Activated CD4-positive, alpha-beta T cell treated with anti-CD3 and anti-CD28 coated beads for 1 hour (primary cell): Measurements from ENCODE around the gene OR4D11.
"Not testable (repeated sequence)": the region's sequence is repeated elsewhere in the genome, so short reads cannot be mapped to it uniquely, and the experiment has no call there.

Experiments
- DNase-seq: peaks from one replicate; pipeline ENCODE4 v3.0.0-alpha.2; 2020

Gene OR4D11

DNA sequence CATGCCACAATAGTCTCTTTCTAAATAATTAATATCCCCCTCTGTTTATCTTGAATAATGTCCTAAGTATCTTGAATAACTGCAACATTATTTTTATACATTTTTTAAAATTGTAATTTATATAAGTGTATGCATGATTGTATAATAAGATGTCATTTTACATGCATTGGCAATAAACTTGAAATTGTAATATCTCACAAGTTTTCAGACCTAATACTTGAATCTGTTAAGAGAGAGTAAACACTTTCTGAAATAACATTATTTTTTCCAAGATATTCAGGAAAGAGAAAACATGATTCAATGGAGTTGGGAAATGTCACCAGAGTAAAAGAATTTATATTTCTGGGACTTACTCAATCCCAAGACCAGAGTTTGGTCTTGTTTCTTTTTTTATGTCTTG is at the start of gene OR4D11:
Gene OR4D11, plus strand, starts transcription at position 301 of the 400 bp plus-strand sequence. Its CDS starts 0 bp downstream, at position 301.
- no peak for DNase-seq

DNA sequence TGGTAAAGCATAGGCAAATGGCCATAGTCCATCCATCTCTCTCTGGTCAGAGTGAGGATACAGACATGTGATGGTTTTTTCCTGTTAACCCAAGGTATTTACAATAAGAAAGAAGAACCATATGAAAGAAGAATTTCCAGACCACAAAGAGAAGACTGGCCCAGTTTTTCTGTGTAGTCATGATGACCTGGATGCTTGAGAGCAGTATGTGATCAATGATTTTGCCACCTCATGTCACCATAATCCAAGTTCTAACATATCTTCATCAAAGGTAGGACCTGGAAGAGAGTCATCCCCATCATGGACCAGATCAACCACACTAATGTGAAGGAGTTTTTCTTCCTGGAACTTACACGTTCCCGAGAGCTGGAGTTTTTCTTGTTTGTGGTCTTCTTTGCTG is 46.7 kb upstream of the OR4D11 start, which contains the start of gene OR4D6:
Gene OR4D6, plus strand, starts transcription at position 301 of the 400 bp plus-strand sequence. Its CDS starts 0 bp downstream, at position 301.
- DNase-seq: no peak

DNA sequence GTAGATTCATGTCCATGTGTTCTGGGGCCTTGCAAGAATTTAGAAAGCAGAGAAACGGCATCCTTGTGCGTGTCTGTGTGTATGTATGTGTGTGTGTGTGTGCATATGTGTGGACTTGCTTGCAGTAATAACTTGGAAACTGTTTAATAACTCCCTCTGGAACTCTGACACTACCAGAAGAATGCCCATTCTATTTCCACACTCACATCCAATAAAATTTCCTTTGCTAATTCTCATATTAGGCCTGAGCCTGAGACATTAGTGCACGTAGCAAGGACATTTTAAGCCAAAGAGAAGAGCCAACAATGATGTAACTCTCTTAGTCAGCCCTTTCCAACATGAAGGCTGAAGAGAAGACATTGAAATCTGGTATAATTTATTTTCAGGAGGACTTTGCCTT is 43.5 kb upstream of the OR4D11 start:
- no peak for DNase-seq

DNA sequence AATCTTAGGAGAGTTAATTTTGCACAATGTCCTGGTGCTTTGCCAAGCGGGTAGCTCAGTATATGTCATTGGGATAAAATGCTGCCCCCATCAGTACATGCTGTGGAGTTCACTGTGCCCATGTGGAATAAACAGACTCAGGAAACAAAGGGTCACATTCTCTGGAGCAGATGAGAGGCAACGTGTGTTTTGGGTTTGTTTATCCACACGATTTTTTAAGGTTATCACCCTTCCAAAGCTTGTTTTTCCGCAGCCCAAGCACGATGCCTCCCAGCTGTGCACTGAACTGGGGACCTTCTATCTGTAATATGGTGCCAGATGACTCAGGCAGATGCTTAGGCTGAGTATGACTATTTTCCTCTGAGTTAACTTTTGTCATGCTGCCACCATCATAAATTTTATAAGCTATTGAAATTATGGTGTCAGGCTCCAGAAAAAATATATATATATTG is 40.2 kb upstream of the OR4D11 start:
- no peak for DNase-seq

DNA sequence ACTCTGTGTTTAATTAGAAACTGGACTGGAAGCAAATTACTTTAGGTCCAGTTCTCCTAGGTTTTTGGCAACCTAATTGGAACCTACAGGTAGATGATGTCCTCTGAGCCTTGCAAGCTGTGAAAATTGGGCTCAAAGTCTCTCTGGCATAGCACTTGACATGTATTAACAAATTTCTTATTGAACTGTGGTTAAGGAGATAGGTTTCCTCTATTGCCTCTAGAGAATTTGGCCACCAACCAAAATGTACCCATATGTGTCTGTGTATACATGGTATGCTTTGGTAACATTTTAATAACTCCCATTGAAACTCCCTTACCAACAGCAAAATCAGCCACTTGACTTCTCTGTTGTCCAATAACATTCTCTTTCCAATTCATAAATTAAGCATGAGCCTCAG is 30.4 kb upstream of the OR4D11 start, which contains the start of gene OR4D10:
Gene OR4D10, plus strand, starts transcription at position 301 of the 400 bp plus-strand sequence. CDS start 4,115 bp downstream, outside the sequence.
- no peak for DNase-seq

DNA sequence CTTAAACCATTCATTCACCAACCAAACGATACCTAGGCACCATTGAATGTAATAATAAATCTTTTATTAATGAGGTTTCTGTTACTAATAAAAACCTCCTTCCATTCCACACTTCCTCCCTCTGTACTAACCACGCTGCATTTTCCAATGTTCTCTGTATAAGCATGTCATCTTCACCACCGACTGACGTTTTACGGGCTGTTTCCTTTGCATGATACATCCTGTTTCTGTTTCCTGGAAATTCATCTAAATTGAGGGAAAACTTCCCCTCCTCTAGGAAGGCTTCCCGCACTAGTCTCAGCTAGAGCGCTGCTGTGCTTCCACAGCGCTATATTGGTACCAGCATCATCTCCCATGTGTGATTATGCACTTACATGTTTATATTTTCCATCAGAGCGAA is 28.2 kb upstream of the OR4D11 start:
- no peak for DNase-seq

DNA sequence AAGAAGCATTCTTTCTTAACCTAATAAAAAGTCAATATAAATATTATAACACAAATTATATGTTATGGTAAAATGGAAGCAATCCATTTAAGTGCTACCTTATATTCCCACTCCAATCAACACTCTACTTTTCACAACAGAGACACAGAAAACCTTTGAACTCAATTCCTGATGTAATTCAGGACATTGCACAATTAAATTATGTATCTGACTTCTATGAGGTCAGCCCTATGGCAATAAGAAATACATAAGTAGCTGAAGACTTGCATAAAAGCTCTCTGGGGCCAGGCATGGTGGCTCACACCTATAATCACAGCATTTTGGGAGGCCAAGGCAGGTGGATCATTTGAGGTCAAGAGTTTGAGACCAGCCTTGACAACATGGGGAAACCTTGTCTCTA is 23.5 kb upstream of the OR4D11 start:
- no peak for DNase-seq

DNA sequence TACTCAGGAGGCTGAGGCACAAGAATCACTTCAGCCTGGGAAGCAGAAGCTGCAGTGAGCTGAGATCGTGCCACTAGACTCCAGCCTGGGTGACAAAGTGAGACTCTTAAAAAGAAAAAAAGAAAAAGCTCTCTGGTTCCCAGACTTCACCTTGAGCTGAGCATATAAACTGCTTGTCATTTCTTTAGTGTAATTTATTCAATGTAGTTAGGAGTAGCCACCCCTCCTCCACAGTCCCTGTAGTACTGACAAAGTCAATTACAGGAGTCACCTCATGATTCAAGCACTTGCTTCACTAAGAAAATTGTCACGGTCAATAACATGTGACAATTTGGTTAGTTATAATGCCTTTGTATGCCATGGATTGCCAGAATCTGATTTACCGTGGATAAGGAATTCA is 23.0 kb upstream of the OR4D11 start:
- DNase-seq: no peak

DNA sequence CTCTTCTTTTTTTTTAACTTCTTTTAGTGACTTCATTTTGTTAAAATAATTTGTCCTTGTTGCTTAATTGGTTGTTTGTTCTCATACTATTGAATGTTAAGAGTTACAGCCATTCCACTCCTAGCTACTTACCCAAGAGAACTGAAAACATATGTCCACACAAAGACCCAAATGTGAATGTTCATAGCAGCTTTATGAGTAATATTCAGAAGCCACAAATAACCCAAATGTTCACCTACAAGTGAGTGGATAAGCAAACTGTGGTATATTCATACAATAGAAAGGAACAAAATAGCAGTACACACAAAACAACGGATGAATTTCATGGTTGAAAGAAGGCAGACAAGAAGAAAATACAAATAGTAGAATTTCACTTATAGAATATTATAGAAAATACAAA is 1.4 kb upstream of the OR4D11 start:
- DNase-seq: no peak

DNA sequence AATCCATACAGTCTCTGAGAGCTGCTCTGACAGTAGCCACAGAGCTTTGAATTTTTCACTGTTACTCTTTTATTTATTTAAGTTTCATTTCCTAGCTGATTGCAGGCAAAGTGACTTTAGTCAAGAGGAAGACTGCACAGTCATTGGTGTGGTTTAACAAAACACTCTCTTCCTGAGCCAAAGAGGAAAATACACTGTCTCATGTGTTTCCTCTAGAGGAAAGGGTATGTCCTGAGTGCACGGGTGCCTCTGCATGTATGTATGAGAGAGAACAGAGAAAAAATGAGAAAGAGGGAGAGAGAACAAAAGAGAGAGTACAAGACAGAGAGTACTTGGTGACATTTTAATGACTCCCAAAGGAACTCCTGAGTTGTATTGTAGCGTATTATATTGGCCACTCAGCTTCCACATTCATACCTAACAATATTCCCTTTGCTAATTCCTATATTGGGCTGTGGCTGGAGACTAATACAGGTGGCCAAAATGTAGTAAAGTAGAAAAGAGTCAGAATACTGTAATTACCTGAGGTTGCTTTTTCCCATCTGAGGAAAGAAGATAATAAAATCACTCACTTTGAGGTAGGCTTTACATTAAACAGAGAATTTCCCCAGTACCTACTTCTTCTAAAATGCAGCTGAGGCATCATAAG is 7.7 kb downstream of the OR4D11 start, which contains the start of gene OR4D9:
Gene OR4D9, plus strand, starts transcription at position 599 of the 649 bp plus-strand sequence. CDS start 3,374 bp downstream, outside the sequence.
- no peak for DNase-seq

DNA sequence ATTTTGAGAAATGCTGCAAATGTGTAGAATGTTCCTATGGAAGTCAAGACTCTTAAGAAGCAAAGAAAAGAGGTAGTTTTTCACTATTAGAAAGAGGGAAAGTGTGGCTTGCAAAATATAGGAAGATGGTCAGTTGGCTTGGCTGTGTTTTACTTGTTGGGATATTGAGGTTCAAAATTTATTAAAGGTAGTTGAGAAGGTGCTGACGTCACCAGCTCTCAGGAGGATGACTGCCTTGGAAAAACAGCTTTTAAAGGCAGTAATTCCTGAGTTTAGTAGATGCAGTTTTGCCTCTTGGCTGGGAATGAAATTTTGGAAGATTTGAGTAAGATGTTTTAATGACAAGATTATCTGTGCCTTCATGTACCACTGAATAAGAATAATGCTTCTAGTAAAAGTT is 8.3 kb downstream of the OR4D11 start:
- DNase-seq: no peak

DNA sequence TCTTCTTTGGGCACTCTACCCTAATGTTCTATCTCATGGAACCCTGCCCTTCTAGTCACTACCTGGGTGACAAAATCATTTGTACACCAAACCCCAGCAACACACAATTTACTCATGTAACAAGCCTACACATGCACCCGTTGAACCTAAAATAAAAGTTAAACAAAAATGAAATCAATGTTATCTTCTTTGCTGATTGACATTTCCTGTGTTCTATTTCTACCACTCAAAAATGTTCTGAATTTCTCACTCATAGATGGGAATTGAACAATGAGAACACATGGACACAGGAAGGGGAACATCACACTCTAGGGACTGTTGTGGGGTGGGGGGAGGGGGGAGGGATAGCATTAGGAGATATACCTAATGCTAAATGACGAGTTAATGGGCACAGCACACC is 16.8 kb downstream of the OR4D11 start:
- DNase-seq: not testable (repeated sequence)

DNA sequence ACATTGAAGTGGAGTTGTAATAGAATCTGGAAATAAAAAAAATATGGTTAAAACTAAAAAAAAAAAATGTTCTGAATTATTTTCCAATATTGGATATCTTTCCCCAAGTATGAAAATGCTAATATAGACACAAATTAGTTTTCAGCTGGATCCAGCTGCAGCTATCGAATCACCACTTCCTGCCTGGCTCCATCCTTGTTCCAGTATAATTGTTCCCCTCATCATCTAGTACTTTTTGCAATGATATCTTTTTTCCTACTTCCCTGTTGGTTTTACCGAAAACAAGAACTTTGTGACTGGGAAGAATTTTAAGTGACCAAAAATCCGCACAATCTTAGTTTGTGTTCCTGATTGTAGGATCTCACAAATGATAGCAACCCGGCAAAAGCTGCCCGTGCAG is 17.4 kb downstream of the OR4D11 start:
- no peak for DNase-seq

DNA sequence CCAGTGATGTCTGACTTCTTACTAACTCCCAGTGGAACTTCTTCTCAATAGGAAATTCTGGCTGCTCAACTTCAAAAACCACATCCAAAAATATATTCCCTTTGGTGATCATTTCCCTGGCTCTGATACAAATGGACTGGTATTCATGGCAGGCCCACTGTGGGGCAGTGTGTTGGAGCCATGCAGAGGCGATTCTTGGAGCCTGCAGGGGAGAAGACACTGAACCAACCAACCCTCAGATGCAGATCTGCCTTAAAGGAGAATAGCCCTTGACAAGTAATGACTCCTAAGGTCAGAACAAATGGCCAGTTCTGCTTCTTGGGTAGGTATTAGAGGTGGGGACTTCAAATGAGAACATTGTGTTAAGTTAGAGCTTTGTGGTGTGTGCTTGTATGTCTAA is 20.2 kb downstream of the OR4D11 start:
- DNase-seq: no peak

DNA sequence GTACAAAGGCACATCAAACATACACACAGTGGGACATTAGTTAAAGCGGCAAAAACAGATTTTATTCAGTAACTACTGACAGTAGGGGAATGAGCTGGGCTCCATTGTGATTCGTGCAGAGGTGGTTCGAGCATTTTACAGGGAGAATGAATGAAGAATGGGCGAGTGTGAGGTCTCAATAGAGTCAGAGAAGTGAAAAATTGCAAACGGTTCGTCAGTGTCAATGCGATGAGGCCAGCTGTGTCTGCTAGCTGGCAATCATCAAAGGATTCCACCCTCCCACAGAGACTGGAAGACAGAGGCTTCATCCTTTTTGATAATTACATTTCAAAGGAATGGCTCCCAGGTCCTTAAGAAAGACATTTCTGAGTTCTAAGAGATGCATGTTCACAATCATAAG is 25.3 kb downstream of the OR4D11 start:
- no peak for DNase-seq

DNA sequence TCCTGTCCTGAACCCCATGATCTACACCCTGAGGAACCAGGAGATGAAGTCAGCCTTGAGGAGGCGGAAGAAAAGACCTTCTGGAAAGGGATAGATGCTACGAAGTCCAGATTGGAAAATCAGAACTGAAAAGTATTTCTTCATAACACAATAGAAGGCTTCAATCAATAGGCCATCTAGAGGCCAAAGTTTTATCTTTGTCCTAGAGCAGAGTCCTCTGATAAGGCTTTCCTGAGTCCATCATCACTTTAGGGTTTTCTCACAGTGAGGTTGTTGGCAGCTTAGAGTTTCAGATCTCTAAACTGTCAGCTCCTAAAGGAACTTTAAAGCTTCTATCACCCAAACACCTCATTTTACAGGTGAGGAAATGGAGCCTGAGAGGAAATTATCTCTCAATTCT is 29.2 kb downstream of the OR4D11 start:
- no peak for DNase-seq

DNA sequence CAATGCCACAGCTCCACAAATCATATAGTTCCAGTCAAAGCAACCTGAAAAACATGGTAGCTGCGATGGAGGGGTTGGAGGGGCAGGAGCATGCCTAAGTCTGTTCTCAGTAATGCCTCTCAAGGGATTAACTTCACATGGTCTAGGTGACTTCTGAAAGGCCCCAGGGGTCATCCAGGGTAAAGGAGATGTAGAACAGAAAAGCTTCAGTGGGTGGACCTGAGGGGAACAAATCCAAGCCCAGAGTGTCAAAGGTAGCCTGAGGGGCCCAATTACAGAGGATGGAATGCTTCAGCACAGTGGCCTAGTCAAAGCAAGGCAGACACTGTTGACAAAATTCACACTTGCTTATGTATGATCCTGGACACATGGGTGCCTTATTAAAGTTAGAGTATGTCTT is 31.3 kb downstream of the OR4D11 start:
- DNase-seq: no peak

DNA sequence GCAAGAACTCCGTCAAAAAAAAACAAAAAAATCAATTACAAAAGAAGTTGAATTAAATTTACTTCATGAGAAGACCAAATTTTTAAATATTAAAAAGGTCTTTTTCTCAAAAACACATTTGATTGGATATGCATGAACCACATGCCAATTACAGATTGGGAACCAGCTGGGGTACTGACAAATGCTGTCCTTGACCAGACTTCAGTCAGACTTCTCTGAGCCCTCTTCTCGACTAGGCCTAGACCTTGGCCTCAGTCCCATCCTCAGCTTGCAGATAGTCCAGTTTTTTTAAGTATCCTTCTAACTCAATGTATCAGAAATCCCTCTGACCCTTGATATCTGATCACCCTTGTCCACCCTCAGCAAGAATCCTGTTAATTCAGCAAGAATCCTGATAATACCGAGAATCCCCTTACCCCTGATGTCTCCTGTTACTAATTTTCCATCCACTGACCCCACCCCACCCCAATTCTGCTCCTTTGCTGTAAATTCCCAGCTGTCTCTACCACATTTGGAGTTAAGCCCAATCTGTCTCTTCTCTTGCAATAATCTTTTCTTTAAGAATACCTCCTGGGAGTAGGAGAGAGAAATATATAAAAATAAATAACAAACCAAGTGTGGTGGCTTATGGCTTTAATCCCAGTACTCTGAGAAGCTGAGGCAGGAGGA is 38.9 kb downstream of the OR4D11 start:
- DNase-seq: no peak

DNA sequence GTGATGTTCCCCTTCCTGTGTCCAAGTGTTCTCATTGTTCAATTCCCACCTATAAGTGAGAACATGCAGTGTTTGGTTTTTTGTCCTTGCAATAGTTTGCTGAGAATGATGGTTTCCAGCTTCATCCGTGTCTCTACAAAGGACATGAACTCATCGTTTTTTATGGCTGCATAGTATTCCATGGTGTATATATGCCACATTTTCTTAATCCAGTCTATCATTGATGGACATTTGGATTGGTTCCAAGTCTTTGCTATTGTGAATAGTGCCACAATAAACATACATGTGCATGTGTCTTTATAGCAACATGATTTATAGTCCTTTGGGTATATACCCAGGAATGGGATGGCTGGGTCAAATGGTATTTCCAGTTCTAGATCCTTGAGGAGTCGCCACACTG is 40.3 kb downstream of the OR4D11 start:
- DNase-seq: not testable (repeated sequence)

DNA sequence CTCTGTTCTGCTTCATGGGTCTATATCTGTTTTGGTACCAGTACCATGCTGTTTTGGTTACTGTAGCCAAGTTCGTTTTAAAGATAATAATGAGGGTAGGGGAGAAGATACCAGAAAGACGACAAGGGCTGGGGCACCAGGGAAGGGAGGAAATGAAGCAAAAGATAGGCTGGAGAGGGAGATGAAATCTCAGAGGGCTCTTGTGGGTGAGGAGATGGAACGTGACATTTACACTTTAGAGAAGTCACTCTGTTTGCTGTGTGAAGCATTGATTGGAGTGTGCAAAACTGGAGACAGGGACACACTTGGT is 41.4 kb downstream of the OR4D11 start:
- no peak for DNase-seq

DNA sequence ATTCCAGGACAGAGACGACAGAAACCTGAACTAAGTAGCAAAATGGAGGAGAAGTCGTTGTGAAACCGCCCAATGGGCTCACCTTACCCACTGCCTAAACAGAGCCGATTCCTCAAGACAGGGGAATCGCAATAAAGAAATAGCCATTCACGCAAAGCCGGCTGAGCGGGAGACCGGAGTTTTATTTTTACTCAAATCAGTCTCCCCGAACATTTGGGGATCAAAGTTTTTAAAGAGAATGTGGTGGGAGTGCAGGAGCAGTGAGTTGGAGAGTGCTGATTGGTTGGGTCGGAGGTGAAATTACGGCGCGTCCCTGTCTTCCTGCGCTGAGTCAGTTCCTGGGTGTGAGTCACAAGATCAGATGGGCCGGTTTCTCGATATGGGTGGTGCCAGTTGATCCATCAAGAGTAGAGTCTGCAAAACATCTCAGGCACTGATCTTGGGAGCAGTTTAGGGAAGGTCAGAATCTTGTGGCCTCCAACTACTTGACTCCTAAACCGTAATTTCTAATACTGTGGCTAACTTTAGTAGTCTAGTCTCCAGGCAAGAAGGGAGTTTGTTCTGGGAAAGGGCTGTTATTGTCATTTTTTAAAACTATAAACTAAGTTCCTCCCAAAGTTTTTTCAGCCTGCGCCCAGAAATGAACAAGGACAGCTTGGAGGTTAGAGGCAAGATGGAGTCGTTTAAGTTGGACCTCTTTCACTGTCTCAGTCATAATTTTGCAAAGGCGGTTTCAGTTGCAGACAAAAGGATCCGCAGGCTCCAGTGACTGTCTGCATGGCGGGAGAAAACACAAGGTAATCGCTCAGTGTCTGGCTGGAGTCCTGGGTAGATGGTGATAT is 42.0 kb downstream of the OR4D11 start:
- DNase-seq: no peak

DNA sequence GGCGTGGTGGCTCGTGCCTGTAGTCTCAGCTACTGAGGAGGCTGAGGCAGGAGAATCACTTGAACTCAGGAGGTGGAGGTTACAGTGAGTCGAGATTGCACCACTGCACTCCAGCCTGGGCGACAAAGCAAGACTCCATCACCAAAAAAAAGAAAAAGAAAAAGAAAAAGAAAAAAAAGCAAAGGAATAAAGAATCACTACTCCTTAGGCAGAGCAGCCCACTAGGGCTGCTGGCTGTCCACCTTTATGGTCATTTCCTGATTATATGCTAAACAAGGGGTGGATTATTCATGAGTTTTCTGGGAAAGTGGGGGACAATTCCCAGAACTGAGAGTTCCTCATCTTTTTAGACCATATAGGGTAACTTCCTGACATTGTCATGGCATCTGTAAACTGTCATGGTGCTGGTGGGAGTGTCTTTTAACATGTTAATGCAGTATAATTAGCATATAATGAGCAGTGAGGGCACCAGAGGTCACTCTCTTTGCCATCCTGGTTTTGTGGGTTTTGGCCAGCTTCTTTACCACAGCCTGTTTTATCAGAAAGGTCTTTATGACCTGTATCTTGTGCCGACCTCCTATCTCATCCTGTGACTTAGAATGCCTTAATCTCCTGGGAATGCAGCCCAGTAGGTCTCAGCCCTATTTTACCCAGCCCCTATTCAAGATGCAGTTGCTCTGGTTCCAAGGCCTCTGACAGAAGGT is 44.4 kb downstream of the OR4D11 start:
- not testable (repeated sequence) for DNase-seq

DNA sequence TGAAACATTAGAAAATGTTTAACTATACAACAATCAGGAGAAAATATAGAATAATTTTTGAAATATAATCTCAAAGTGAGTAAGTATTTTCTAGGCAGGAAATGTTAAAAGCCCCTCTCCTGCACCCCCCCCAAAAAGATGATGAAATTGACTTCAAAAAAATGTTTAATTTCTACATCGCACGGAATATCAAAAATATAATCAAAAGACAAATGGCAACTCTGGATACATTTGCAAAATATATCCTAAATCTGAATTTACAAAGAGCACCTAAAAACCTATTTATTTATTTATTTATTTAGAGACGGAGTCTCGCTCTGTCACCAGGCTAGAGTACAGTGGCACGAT is 44.9 kb downstream of the OR4D11 start:
- DNase-seq: no peak
